Mucosa of rectum (tissue), 2 donors: ENCODE measurements around the gene EXOC6B.
"Not testable (repeated sequence)": the region's sequence is repeated elsewhere in the genome, so short reads cannot be mapped to it uniquely, and the experiment has no call there.

Source experiments
- H3K27ac ChIP-seq, 2 donors: one replicate each; pipeline ENCODE4 v1.7.0; 2013; ENCODE audit warnings: inconsistent platforms in 2 of 2, low read depth in 2 of 2, low read length in 2 of 2
- H3K27me3 ChIP-seq, 2 donors: one replicate each; pipeline ENCODE4 v1.7.0; 2013; ENCODE audit warnings: low read length in 2 of 2; ENCODE audit not compliant: control insufficient read depth in 2 of 2, insufficient read depth in 2 of 2
- H3K36me3 ChIP-seq, 2 donors: one replicate each; pipeline ENCODE4 v1.7.0; 2013; ENCODE audit warnings: low read length in 2 of 2; ENCODE audit not compliant: control insufficient read depth in 2 of 2, insufficient read depth in 2 of 2
- H3K4me1 ChIP-seq, 2 donors: one replicate each; pipeline ENCODE4 v1.7.0; 2013; ENCODE audit warnings: low read length in 2 of 2, mild to moderate bottlenecking in 1 of 2; ENCODE audit not compliant: control insufficient read depth in 2 of 2, insufficient read depth in 2 of 2
- H3K4me3 ChIP-seq, 2 donors: one replicate each; pipeline ENCODE4 v1.7.0; 2013; ENCODE audit warnings: low read length in 2 of 2
- H3K9ac ChIP-seq, 2 donors: one replicate each; pipeline ENCODE4 v1.7.0; 2013; ENCODE audit warnings: low read length in 2 of 2, low read depth in 1 of 2, mild to moderate bottlenecking in 1 of 2
- H3K9me3 ChIP-seq, 2 donors: one replicate each; pipeline ENCODE4 v1.7.0; 2013; ENCODE audit warnings: low read length in 2 of 2; ENCODE audit not compliant: control insufficient read depth in 2 of 2
- donor health status: healthy.
- donor health status: Normal muscosa, but diverticular disease.

The EXOC6B gene

GRCh38 chr2:72573232-72573631, 252.6 kb downstream of the EXOC6B start:
- H3K4me1 ChIP-seq = no peaks in the 10 kb centered on the region

GRCh38 chr2:72572501-72572900, 253.3 kb downstream of the EXOC6B start:
- H3K9ac ChIP-seq = no peak overlapping the region
- no peaks in the 10 kb centered on the region for H3K4me1 ChIP-seq
- no peak overlapping the region for H3K27ac ChIP-seq
- H3K4me3 ChIP-seq = no peak overlapping the region
- H3K27me3 ChIP-seq = no peaks in the 10 kb centered on the region
- no peaks in the 10 kb centered on the region for H3K9me3 ChIP-seq
- H3K36me3 ChIP-seq = no peaks in the 10 kb centered on the region

More at GRCh38 chr2:72573232-72573631, 252.6 kb downstream of the EXOC6B start:
- Histone ChIP-seq H3K27me3 (no peaks in the 10 kb centered on the region), H3K4me3 (no peak overlapping the region), H3K36me3 (no peaks in the 10 kb centered on the region), H3K9ac (no peak overlapping the region), H3K27ac (no peak overlapping the region), H3K9me3 (no peaks in the 10 kb centered on the region)

- Histone ChIP-seq H3K36me3 (no peaks in the 10 kb centered on the region), H3K4me3 (no peak overlapping the region), H3K9ac (no peak overlapping the region), H3K9me3 (no peaks in the 10 kb centered on the region), H3K27me3 (no peaks in the 10 kb centered on the region), H3K4me1 (no peaks in the 10 kb centered on the region), H3K27ac (no peak overlapping the region)
Measured at GRCh38 chr2:72570413-72570812, 255.4 kb downstream of the EXOC6B start.

- H3K4me3 ChIP-seq = no peak overlapping the region
- no peaks in the 10 kb centered on the region for H3K36me3 ChIP-seq
- H3K27me3 ChIP-seq = no peaks in the 10 kb centered on the region
- no peak overlapping the region for H3K9ac ChIP-seq
- H3K4me1 ChIP-seq = no peaks in the 10 kb centered on the region
- no peaks in the 10 kb centered on the region for H3K9me3 ChIP-seq
- H3K27ac ChIP-seq = no peak overlapping the region
Measured at GRCh38 chr2:72562451-72563153, 263.2 kb downstream of the EXOC6B start.

GRCh38 chr2:72561621-72562318, 264.1 kb downstream of the EXOC6B start:
- Histone ChIP-seq H3K4me3 (no peak overlapping the region), H3K4me1 (no peaks in the 10 kb centered on the region), H3K36me3 (no peaks in the 10 kb centered on the region), H3K27ac (no peak overlapping the region), H3K27me3 (no peaks in the 10 kb centered on the region), H3K9me3 (no peaks in the 10 kb centered on the region), H3K9ac (no peak overlapping the region)

GRCh38 chr2:72555943-72556342, 269.9 kb downstream of the EXOC6B start:
- H3K36me3 ChIP-seq = no peaks in the 10 kb centered on the region
- no peaks in the 10 kb centered on the region for H3K9me3 ChIP-seq
- no peaks in the 10 kb centered on the region for H3K27me3 ChIP-seq
- no peak overlapping the region for H3K27ac ChIP-seq
- no peaks in the 10 kb centered on the region for H3K4me1 ChIP-seq
- no peak overlapping the region for H3K9ac ChIP-seq
- no peak overlapping the region for H3K4me3 ChIP-seq

GRCh38 chr2:72555363-72555762, 270.5 kb downstream of the EXOC6B start:
- not testable (repeated sequence) for H3K27me3 ChIP-seq, H3K9ac ChIP-seq, H3K4me1 ChIP-seq, H3K27ac ChIP-seq, H3K36me3 ChIP-seq, H3K4me3 ChIP-seq, H3K9me3 ChIP-seq

GRCh38 chr2:72554910-72555309, 270.9 kb downstream of the EXOC6B start:
- not testable (repeated sequence) for H3K36me3 ChIP-seq, H3K9me3 ChIP-seq, H3K27me3 ChIP-seq, H3K27ac ChIP-seq, H3K9ac ChIP-seq, H3K4me1 ChIP-seq, H3K4me3 ChIP-seq

- Histone ChIP-seq H3K27me3 (no peaks in the 10 kb centered on the region), H3K36me3 (no peaks in the 10 kb centered on the region), H3K9me3 (no peaks in the 10 kb centered on the region), H3K4me1 (no peaks in the 10 kb centered on the region), H3K27ac (no peak overlapping the region), H3K4me3 (no peak overlapping the region), H3K9ac (no peak overlapping the region)
Measured at GRCh38 chr2:72554381-72554780, 271.5 kb downstream of the EXOC6B start.

- Histone ChIP-seq H3K4me1 (no peaks in the 10 kb centered on the region), H3K27ac (no peak overlapping the region), H3K9me3 (no peaks in the 10 kb centered on the region), H3K9ac (no peak overlapping the region), H3K36me3 (no peaks in the 10 kb centered on the region), H3K4me3 (no peak overlapping the region), H3K27me3 (no peaks in the 10 kb centered on the region)
Measured at GRCh38 chr2:72548081-72548764, 277.6 kb downstream of the EXOC6B start.
